ENCODE measurements around the gene ATXN1. TPM values are rescaled to one million over a fixed set of nuclear protein-coding genes. Genes with fewer than 3 reads are reported as not detected.

The ATXN1 gene
- total and polyA plus RNA-seq, 7 experiments from 2014 or later, result 1.5 to 82.7 (median 42.4) TPM

DNA sequence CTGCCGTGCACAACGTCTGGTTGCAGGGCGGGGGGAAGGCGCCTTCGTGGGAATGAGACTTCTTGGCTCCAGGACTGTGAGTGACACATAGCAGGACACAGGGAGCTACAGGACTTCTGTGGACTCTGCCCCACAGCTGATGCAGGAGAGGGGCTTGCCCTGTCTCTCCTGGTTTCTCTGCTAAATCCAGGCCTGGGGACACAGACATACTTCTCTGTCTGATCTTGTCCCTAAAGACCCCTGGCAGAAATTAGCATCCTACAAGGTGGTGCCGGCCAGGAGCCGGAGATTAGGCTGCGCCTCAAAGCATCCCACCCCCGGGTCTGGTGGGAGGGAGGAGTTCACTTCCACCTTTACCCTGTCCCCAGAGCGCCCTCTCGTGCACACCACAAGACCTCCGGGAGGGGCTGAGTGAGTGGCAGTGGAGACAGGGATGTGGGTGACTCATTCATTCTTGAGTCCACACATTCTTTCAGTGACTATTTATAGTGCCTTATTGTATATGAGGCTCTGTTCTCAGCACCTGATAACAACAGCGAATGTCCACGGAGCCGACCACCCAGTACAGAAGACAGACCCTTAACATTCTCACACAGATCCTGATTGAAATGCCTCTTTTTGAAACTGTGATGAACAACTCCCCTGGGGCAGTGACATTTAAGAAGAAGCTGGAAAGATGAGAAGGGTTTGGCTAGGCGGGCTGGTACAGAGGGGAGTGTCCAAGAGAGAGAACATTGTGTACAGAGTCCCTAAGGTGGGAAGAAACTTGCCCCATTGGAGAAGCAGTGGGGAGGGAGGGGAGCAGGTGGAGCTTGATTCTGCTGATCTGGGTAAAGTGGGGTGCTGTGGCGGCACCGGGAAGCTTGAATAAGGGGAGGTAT, 483.9 kb downstream of the ATXN1 start:
- no peaks in the 10 kb centered on the region for H3K36me3 Mint-ChIP-seq
- H3K4me3 Mint-ChIP-seq, result no peak overlapping the region
- no peak overlapping the region for H3K27ac ChIP-seq (ENCODE audit: low read depth, low read length)
- DNase-seq, result peak in 1 of 9 donors; percentile 29
- peaks cover 0 to 8% (median 0%) of the 10 kb centered on the region in 5 donors for H3K27me3 Mint-ChIP-seq
- no peaks in the 10 kb centered on the region for H3K27me3 ChIP-seq (ENCODE audit: control insufficient read depth in 2 of 2, insufficient read depth in 2 of 2, low read length in 2 of 2)
- no peaks in the 10 kb centered on the region for H3K9me3 Mint-ChIP-seq
- H3K9me3 ChIP-seq (ENCODE audit: control insufficient read depth in 2 of 3, low read length in 3 of 3), result no peaks in the 10 kb centered on the region
- ATAC-seq, result peak; percentile 54
- no peak overlapping the region for H3K4me3 ChIP-seq (ENCODE audit: low read length)
- no peaks in the 10 kb centered on the region for H3K36me3 ChIP-seq (ENCODE audit: control insufficient read depth in 2 of 3, insufficient read depth in 3 of 3, low read length in 3 of 3)
- intact Hi-C loops (cut with micrococcal nuclease), result no loop called here
- ChIA-PET CTCF (interaction anchor here (1.7 kb wide), 1 partner anchor 10 kb away, joined by 4 read pairs; no protein-coding TSS in a partner anchor), POLR2A (no interaction called here)
- H3K4me1 ChIP-seq (ENCODE audit: control insufficient read depth in 2 of 2, insufficient read depth in 2 of 2, low read length in 2 of 2), result no peaks in the 10 kb centered on the region
- peaks cover 0 to 7% (median 0%) of the 10 kb centered on the region in 7 donors for H3K4me1 Mint-ChIP-seq
- peak overlapping the region in 1 of 9 donors; percentile 6 for H3K27ac Mint-ChIP-seq

DNA sequence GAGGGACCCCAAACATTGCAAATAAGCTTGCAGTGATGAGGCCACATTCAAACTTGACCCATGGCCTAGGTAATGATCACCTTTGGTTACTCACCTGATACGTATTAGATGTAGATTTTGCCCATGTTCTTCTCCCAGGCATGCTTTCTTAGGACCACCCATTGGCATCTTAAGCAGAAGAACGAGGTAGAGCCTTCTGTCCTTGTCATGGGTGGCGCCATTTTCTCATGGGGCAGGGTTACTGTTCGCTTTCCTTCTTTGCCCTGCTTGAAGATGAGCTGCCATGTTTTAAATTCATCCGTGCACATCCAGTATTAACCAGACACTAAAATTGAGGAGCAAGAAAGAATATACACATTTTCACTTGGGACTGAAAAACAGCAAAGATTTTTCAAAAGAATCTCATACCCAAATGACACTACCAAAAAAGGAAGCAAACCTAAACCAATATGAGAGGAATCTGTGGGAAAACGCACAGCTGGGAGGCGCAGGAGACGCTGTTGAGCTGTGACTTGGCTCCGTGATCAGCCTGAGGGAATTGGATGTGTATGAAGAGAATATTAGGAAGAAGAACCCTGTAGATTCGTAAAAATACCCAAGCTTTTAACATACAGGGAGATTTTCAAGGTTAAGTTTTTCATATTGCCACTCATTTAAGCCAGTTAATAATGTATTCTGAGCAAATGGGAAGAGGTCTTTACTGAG, 486.2 kb downstream of the ATXN1 start:
- no peak overlapping the region for H3K4me3 Mint-ChIP-seq
- DNase-seq, result no peak
- intact Hi-C loops (cut with micrococcal nuclease), result no loop called here
- Histone ChIP-seq H3K27me3 (ENCODE audit: control insufficient read depth in 2 of 2, insufficient read depth in 2 of 2, low read length in 2 of 2) (no peaks in the 10 kb centered on the region), H3K4me3 (ENCODE audit: low read length) (no peak overlapping the region), H3K36me3 (ENCODE audit: control insufficient read depth in 2 of 3, insufficient read depth in 3 of 3, low read length in 3 of 3) (no peaks in the 10 kb centered on the region), H3K4me1 (ENCODE audit: control insufficient read depth in 2 of 2, insufficient read depth in 2 of 2, low read length in 2 of 2) (no peaks in the 10 kb centered on the region), H3K27ac (ENCODE audit: low read depth, low read length) (no peak overlapping the region), H3K9me3 (ENCODE audit: control insufficient read depth in 2 of 3, low read length in 3 of 3) (no peaks in the 10 kb centered on the region)
- peaks cover 0 to 8% (median 0%) of the 10 kb centered on the region in 5 donors for H3K27me3 Mint-ChIP-seq
- H3K27ac Mint-ChIP-seq, result no peak overlapping the region
- H3K36me3 Mint-ChIP-seq, result no peaks in the 10 kb centered on the region
- H3K4me1 Mint-ChIP-seq, result peaks cover 0 to 7% (median 0%) of the 10 kb centered on the region in 7 donors
- ATAC-seq, result no peak
- POLR2A ChIA-PET, result interaction anchor here (0.6 kb wide), 1 partner anchor 1549 kb away, joined by 4 read pairs; no protein-coding TSS in a partner anchor
- H3K9me3 Mint-ChIP-seq, result no peaks in the 10 kb centered on the region
- CTCF ChIA-PET, result no interaction called here

DNA sequence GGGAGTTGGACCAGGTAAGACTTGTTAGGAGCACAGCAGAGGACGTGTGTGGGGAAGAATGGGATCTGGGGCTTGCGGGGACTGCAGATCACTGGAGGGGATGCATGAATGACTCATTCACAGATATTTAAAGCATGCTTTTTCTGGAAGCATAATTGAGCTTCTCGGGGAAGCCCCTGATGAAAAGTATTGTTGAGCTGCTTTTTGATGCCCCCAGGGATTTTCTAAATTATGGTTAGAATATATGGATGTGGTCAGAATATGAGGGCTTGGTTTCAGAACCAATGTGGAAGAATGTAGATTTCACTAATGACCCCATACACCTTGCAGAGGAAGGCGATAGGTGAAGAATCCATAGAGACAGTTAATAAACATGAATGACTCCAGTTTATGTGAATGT, 486.8 kb downstream of the ATXN1 start:
- CTCF ChIA-PET, result no interaction called here
- Mint-ChIP-seq H3K27ac (no peak overlapping the region), H3K36me3 (no peaks in the 10 kb centered on the region), H3K9me3 (peaks cover 0 to 2% (median 0%) of the 10 kb centered on the region in 11 donors), H3K4me1 (peaks cover 0 to 7% (median 0%) of the 10 kb centered on the region in 7 donors), H3K4me3 (no peak overlapping the region), H3K27me3 (peaks cover 0 to 8% (median 0%) of the 10 kb centered on the region in 5 donors)
- ATAC-seq (no peak), DNase-seq (no peak)
- Histone ChIP-seq H3K36me3 (ENCODE audit: control insufficient read depth in 2 of 3, insufficient read depth in 3 of 3, low read length in 3 of 3) (no peaks in the 10 kb centered on the region), H3K27me3 (ENCODE audit: control insufficient read depth in 2 of 2, insufficient read depth in 2 of 2, low read length in 2 of 2) (no peaks in the 10 kb centered on the region), H3K4me1 (ENCODE audit: control insufficient read depth in 2 of 2, insufficient read depth in 2 of 2, low read length in 2 of 2) (no peaks in the 10 kb centered on the region), H3K27ac (ENCODE audit: low read depth, low read length) (no peak overlapping the region), H3K4me3 (ENCODE audit: low read length) (no peak overlapping the region), H3K9me3 (ENCODE audit: control insufficient read depth in 2 of 3, low read length in 3 of 3) (no peaks in the 10 kb centered on the region)
- POLR2A ChIA-PET, result interaction anchor here (0.6 kb wide), 1 partner anchor 1550 kb away, joined by 4 read pairs; no protein-coding TSS in a partner anchor
- intact Hi-C loops (cut with micrococcal nuclease), result no loop called here

DNA sequence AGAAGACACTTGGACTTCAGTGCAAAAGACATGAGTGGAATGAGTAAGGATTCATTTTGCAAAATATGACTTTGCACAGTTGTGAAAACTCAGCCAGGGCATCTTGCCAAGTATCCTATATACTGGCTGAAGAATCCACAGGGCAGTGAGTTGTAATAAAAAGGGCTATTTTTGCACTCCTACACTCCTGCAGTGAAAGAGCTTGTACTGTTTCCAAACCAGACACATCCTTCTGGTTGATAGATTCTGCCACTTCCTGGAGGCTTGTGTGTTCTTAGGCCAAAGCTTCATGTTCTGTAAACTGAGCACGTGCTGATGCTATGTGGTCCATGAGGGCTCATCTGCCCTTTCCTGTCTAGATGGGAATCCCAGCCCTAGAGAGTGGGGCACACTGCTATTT, 488.0 kb downstream of the ATXN1 start:
- ChIA-PET CTCF (no interaction called here), POLR2A (no interaction called here)
- DNase-seq, result no peak
- Histone ChIP-seq H3K4me3 (ENCODE audit: low read length) (no peak overlapping the region), H3K9me3 (ENCODE audit: control insufficient read depth in 2 of 3, low read length in 3 of 3) (no peaks in the 10 kb centered on the region), H3K27ac (ENCODE audit: low read depth, low read length) (no peak overlapping the region), H3K36me3 (ENCODE audit: control insufficient read depth in 2 of 3, insufficient read depth in 3 of 3, low read length in 3 of 3) (no peaks in the 10 kb centered on the region), H3K4me1 (ENCODE audit: control insufficient read depth in 2 of 2, insufficient read depth in 2 of 2, low read length in 2 of 2) (no peaks in the 10 kb centered on the region), H3K27me3 (ENCODE audit: control insufficient read depth in 2 of 2, insufficient read depth in 2 of 2, low read length in 2 of 2) (no peaks in the 10 kb centered on the region)
- Mint-ChIP-seq H3K4me1 (peaks cover 0 to 7% (median 0%) of the 10 kb centered on the region in 7 donors), H3K4me3 (no peak overlapping the region), H3K9me3 (peaks cover 0 to 2% (median 0%) of the 10 kb centered on the region in 11 donors), H3K27me3 (peaks cover 0 to 8% (median 0%) of the 10 kb centered on the region in 5 donors), H3K36me3 (no peaks in the 10 kb centered on the region), H3K27ac (no peak overlapping the region)
- no peak for ATAC-seq
- intact Hi-C loops (cut with micrococcal nuclease), result no loop called here

DNA sequence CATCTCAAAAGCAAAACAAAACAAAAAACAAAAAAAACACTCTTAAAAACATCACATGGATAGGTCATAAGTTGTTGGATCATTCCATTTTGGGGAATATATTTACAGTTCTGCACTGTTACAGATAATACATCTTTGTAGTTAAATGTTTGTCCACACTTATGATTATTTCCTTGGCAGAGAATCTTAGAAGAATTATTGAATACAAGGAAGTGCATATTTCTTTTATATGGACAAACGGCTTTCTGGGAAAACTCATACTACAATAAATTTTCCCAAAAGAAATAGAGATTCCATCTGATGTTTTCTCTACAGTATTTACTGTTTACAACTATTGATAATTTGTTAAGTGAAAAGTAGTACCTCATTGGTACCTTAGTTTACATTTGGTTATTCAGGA, 489.1 kb downstream of the ATXN1 start:
- Mint-ChIP-seq H3K4me1 (peaks cover 0 to 2% (median 0%) of the 10 kb centered on the region in 7 donors), H3K27ac (no peak overlapping the region), H3K27me3 (peaks cover 0 to 4% (median 0%) of the 10 kb centered on the region in 5 donors), H3K4me3 (no peak overlapping the region), H3K9me3 (peaks cover 0 to 2% (median 0%) of the 10 kb centered on the region in 11 donors), H3K36me3 (no peaks in the 10 kb centered on the region)
- Histone ChIP-seq H3K27ac (ENCODE audit: low read depth, low read length) (no peak overlapping the region), H3K36me3 (ENCODE audit: control insufficient read depth in 2 of 3, insufficient read depth in 3 of 3, low read length in 3 of 3) (no peaks in the 10 kb centered on the region), H3K9me3 (ENCODE audit: control insufficient read depth in 2 of 3, low read length in 3 of 3) (no peaks in the 10 kb centered on the region), H3K27me3 (ENCODE audit: control insufficient read depth in 2 of 2, insufficient read depth in 2 of 2, low read length in 2 of 2) (no peaks in the 10 kb centered on the region), H3K4me3 (ENCODE audit: low read length) (no peak overlapping the region), H3K4me1 (ENCODE audit: control insufficient read depth in 2 of 2, insufficient read depth in 2 of 2, low read length in 2 of 2) (no peaks in the 10 kb centered on the region)
- POLR2A ChIA-PET, result no interaction called here
- ATAC-seq, result no peak
- CTCF ChIA-PET, result no interaction called here
- intact Hi-C loops (cut with micrococcal nuclease), result no loop called here
- no peak for DNase-seq

DNA sequence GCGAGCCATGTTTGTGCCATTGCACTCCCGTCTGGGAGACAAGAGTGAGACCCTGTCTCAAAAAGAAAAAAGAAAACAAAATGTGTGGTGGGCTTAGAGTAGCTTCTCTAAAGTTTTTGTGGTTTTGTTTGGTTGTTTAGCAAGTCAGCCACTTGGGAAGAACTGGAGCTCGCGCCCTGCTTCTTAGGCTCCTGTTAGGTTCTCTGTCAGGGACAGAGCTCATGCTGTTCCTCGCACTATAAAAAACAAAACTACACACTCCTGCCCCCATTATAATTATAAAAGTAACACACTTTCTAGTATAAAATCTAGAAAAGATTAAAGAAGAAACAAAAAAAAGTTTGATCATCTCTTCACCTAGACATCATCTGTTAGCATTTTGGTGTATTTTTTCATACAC, 489.8 kb downstream of the ATXN1 start:
- H3K4me1 Mint-ChIP-seq, result peaks cover 0 to 2% (median 0%) of the 10 kb centered on the region in 7 donors
- Histone ChIP-seq H3K36me3 (ENCODE audit: control insufficient read depth in 2 of 3, insufficient read depth in 3 of 3, low read length in 3 of 3) (no peaks in the 10 kb centered on the region), H3K4me3 (ENCODE audit: low read length) (no peak overlapping the region), H3K27me3 (ENCODE audit: control insufficient read depth in 2 of 2, insufficient read depth in 2 of 2, low read length in 2 of 2) (no peaks in the 10 kb centered on the region), H3K4me1 (ENCODE audit: control insufficient read depth in 2 of 2, insufficient read depth in 2 of 2, low read length in 2 of 2) (no peaks in the 10 kb centered on the region), H3K9me3 (ENCODE audit: control insufficient read depth in 2 of 3, low read length in 3 of 3) (no peaks in the 10 kb centered on the region), H3K27ac (ENCODE audit: low read depth, low read length) (no peak overlapping the region)
- no peak for ATAC-seq
- intact Hi-C loops (cut with micrococcal nuclease), result no loop called here
- no peak for DNase-seq
- ChIA-PET CTCF (no interaction called here), POLR2A (no interaction called here)
- peaks cover 0 to 4% (median 0%) of the 10 kb centered on the region in 5 donors for H3K27me3 Mint-ChIP-seq
- H3K27ac Mint-ChIP-seq, result no peak overlapping the region
- H3K9me3 Mint-ChIP-seq, result peaks cover 0 to 2% (median 0%) of the 10 kb centered on the region in 11 donors
- no peak overlapping the region for H3K4me3 Mint-ChIP-seq
- H3K36me3 Mint-ChIP-seq, result no peaks in the 10 kb centered on the region
